Keratinocyte (primary cell): ENCODE data around the gene CCDC28A. TPM values are rescaled to one million over a fixed set of nuclear protein-coding genes. Genes with fewer than 3 reads are reported as not detected.

Experiments
- DNase-seq: peaks from one replicate; pipeline ENCODE4 v3.0.0-alpha.2; 2011; ENCODE audit warnings: low read depth, missing footprints, low spot score
- FAIRE-seq: peaks from 2 replicates; lab custom pipeline; 2011; peaks lifted over from hg19 to GRCh38; lab: Jason Lieb, UNC
- H2AFZ ChIP-seq: 2 replicates; pipeline ENCODE4 v1.6.0; 2012; ENCODE audit warnings: low read length, control low read depth, inconsistent platforms; ENCODE audit not compliant: control insufficient read depth
- H3K27ac ChIP-seq: 2 replicates; pipeline ENCODE4 v1.5.1; 2011; ENCODE audit warnings: low read length; ENCODE audit not compliant: control insufficient read depth, insufficient read depth
- H3K27me3 ChIP-seq: 3 replicates; pipeline ENCODE4 v1.6.0; 2011; ENCODE audit warnings: low read length; ENCODE audit not compliant: control insufficient read depth, insufficient read depth; ENCODE audit errors: extremely low read depth
- H3K36me3 ChIP-seq, 2 experiments: 2 replicates in 1 of 2; 3 replicates in 1 of 2; pipeline ENCODE4 v1.5.1; 2011; ENCODE audit warnings: low read length in 2 of 2, mild to moderate bottlenecking in 1 of 2; ENCODE audit not compliant: control insufficient read depth in 2 of 2, insufficient read depth in 2 of 2; ENCODE audit errors: extremely low read depth in 1 of 2
- H3K4me1 ChIP-seq: 3 replicates; pipeline ENCODE4 v1.5.1; 2011; ENCODE audit warnings: low read length; ENCODE audit not compliant: control insufficient read depth, insufficient read depth; ENCODE audit errors: extremely low read depth
- H3K4me2 ChIP-seq: 3 replicates; pipeline ENCODE4 v1.6.0; 2011; ENCODE audit warnings: low read depth, low read length; ENCODE audit not compliant: control insufficient read depth, insufficient read depth; ENCODE audit errors: extremely low read depth
- H3K4me3 ChIP-seq, 3 experiments: fragments of 200-600 bp in 1 of 3; sonication (generic) in 1 of 3; 2 replicates in 2 of 3; 3 replicates in 1 of 3; pipeline ENCODE4 v1.5.1; 2011 to 2016; ENCODE audit warnings: low read length in 3 of 3, mild to moderate bottlenecking in 3 of 3, control low read depth in 2 of 3, inconsistent platforms in 1 of 3, low read depth in 1 of 3, mixed read lengths in 1 of 3, mixed run types in 1 of 3, moderate library complexity in 1 of 3; ENCODE audit not compliant: control insufficient read depth in 2 of 3, insufficient read depth in 2 of 3; ENCODE audit errors: extremely low read depth in 1 of 3
- H3K79me2 ChIP-seq: 2 replicates; pipeline ENCODE4 v1.6.0; 2012; ENCODE audit warnings: low read length; ENCODE audit not compliant: control insufficient read depth, insufficient read depth
- H3K9ac ChIP-seq: 3 replicates; pipeline ENCODE4 v1.6.0; 2011; ENCODE audit warnings: low read length; ENCODE audit not compliant: control insufficient read depth, insufficient read depth; ENCODE audit errors: extremely low read depth
- H3K9me1 ChIP-seq: 3 replicates; pipeline ENCODE4 v1.6.0; 2011; ENCODE audit warnings: low read length; ENCODE audit not compliant: control insufficient read depth, insufficient read depth; ENCODE audit errors: extremely low read depth
- H3K9me3 ChIP-seq: 2 replicates; pipeline ENCODE4 v1.5.1; 2012; ENCODE audit warnings: low read depth, low read length; ENCODE audit not compliant: control insufficient read depth
- H4K20me1 ChIP-seq: 3 replicates; pipeline ENCODE4 v1.6.0; 2011; ENCODE audit warnings: low read length; ENCODE audit not compliant: control insufficient read depth, insufficient read depth; ENCODE audit errors: extremely low read depth
- EZH2 ChIP-seq: IDR thresholded peaks from one replicate; pipeline ENCODE4 v1.6.1; 2012; ENCODE audit warnings: inconsistent platforms, mild to moderate bottlenecking, low read length, moderate library complexity
- dilution Hi-C: fragments of 300-500 bp; cut with MboI; formaldehyde crosslinking; loops from one replicate; pipeline ENCODE4 v1.7.0; 2020; ENCODE audit warnings: low sequenced_read_pairs; ENCODE audit not compliant: extremely low pct_ligation_motif_present
- polyA plus RNA-seq, 5 experiments: library from polyadenylated mRNA; depleted of rRNA in 3 of 5; stranded (reverse) in 3 of 5; stranded (forward) in 1 of 5; unstranded in 1 of 5; fragments of >200 nt; gene quantifications; 1 replicate in 1 of 5; 2 replicates in 3 of 5; 3 replicates in 1 of 5; pipeline versions ENCODE4 v1.2.1 to v1.2.3, GENCODE V29; 2011 to 2012; ENCODE audit warnings: missing spikeins in 2 of 5, low read depth in 1 of 5, low replicate concordance in 1 of 5
- TF ChIP-seq, protein P1 (sequence below), 3 experiments: IDR thresholded peaks in 1 of 3; conservative IDR thresholded peaks in 1 of 3; optimal IDR thresholded peaks in 1 of 3; 2 replicates in 2 of 3; 3 replicates in 1 of 3; pipeline versions ENCODE3 to v1.5.1; 2011; ENCODE audit warnings: low read length in 3 of 3, mild to moderate bottlenecking in 3 of 3, moderate library complexity in 2 of 3, control low read depth in 1 of 3, inconsistent platforms in 1 of 3; ENCODE audit not compliant: insufficient read depth in 2 of 3; ENCODE audit errors: extremely low read depth in 1 of 3

CCDC28A gene
- polyA plus RNA-seq, 1 donor (not counting 4 experiments of a cell fraction or from before 2014, with no cell fraction given) = 8.9 TPM

DNA sequence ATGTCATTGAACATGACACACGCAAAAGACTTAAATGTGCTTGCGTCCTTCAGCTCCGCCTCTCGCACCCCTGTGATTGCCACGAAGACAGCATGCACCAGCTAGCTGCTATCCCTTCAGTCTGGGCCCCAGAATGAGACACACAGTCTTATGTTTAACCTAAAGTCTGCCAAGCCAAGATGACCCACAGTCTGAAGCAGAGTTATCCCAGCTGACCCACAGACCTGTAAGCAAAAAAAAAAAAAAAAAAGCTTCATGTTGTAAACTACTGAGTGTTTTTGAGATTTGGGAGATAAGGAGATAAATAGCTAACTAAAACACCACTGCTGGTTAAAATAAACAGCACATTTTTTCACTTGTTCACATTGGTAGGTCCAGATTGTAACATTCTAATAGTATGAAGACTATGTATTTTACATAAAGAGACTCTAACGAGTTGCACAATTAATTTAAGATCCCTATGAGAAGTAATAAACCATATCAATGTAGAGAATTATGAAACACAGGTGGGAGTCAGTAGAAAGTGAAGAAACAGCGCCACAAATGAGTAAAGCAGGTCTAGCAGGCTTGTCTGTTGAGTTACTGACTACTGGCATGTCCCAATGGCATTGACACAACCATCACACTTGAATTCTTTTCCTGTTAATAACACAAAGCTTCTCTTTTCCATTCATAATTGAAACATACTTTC lies 47.4 kb upstream of the CCDC28A start:
- no peak overlapping the region for H3K9ac ChIP-seq
- H3K79me2 ChIP-seq = no peaks in the 10 kb centered on the region
- no peaks in the 10 kb centered on the region for H4K20me1 ChIP-seq
- dilution Hi-C loops = no loop called here
- DNase-seq (no peak), FAIRE-seq (no peak)
- no peak overlapping the region for H3K27ac ChIP-seq
- H3K9me3 ChIP-seq = no peaks in the 10 kb centered on the region
- H3K4me1 ChIP-seq = peaks cover 5% of the 10 kb centered on the region
- H3K27me3 ChIP-seq = no peaks in the 10 kb centered on the region
- no peak overlapping the region for H2AFZ ChIP-seq
- H3K9me1 ChIP-seq = no peaks in the 10 kb centered on the region
- H3K4me2 ChIP-seq = no peak overlapping the region
- H3K36me3 ChIP-seq = no peaks in the 10 kb centered on the region
- no peak overlapping the region for H3K4me3 ChIP-seq
- TF ChIP-seq EZH2 = no peak
- TF ChIP-seq, protein P1, sequence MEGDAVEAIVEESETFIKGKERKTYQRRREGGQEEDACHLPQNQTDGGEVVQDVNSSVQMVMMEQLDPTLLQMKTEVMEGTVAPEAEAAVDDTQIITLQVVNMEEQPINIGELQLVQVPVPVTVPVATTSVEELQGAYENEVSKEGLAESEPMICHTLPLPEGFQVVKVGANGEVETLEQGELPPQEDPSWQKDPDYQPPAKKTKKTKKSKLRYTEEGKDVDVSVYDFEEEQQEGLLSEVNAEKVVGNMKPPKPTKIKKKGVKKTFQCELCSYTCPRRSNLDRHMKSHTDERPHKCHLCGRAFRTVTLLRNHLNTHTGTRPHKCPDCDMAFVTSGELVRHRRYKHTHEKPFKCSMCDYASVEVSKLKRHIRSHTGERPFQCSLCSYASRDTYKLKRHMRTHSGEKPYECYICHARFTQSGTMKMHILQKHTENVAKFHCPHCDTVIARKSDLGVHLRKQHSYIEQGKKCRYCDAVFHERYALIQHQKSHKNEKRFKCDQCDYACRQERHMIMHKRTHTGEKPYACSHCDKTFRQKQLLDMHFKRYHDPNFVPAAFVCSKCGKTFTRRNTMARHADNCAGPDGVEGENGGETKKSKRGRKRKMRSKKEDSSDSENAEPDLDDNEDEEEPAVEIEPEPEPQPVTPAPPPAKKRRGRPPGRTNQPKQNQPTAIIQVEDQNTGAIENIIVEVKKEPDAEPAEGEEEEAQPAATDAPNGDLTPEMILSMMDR (optimal IDR thresholded peaks at IDR 0.05 in 1 of 3, IDR thresholded peaks at IDR 0.05 in 1 of 3, conservative IDR thresholded peaks at IDR 0.05 in 1 of 3; ENCODE audit: extremely low read depth in 1 of 3, insufficient read depth in 2 of 3, low read length in 3 of 3) = no peak

DNA sequence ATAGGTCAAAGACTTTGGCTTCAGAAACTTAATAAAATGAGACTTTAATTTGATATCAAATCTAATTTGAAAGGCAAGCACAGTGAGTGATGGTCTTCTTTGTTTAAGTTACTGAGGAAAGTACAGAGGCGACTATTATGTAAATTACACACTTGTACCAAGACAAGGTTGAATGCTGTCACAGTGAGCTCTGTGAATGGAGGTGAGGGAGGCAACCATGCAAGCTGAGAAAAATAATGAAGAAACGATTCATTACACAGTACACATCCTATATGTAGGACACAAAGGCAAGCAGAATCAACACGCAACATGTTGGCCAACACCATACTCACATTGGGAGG lies 46.8 kb upstream of the CCDC28A start:
- DNase-seq (no peak), FAIRE-seq (no peak)
- no peaks in the 10 kb centered on the region for H3K9me3 ChIP-seq
- no peak overlapping the region for H3K9ac ChIP-seq
- dilution Hi-C loops = no loop called here
- H3K4me1 ChIP-seq = peaks cover 5% of the 10 kb centered on the region
- H3K79me2 ChIP-seq = no peaks in the 10 kb centered on the region
- H3K4me3 ChIP-seq = no peak overlapping the region
- H4K20me1 ChIP-seq = no peaks in the 10 kb centered on the region
- H3K9me1 ChIP-seq = no peaks in the 10 kb centered on the region
- no peak overlapping the region for H2AFZ ChIP-seq
- no peaks in the 10 kb centered on the region for H3K27me3 ChIP-seq
- no peak overlapping the region for H3K4me2 ChIP-seq
- H3K27ac ChIP-seq = no peak overlapping the region
- no peaks in the 10 kb centered on the region for H3K36me3 ChIP-seq
- TF ChIP-seq, protein P1 (optimal IDR thresholded peaks at IDR 0.05 in 1 of 3, IDR thresholded peaks at IDR 0.05 in 1 of 3, conservative IDR thresholded peaks at IDR 0.05 in 1 of 3; ENCODE audit: extremely low read depth in 1 of 3, insufficient read depth in 2 of 3, low read length in 3 of 3) = no peak
- TF ChIP-seq EZH2 = no peak
